HEK293T (cell line): ENCODE data around the gene ARID4B.

Source experiments
- BHLHE40 ChIP-seq: fragments of 450-650 bp; IDR thresholded peaks from 2 replicates; pipeline ENCODE4 v1.6.1; 2016; ENCODE audit warnings: mild to moderate bottlenecking, moderate library complexity, borderline replicate concordance
- CTBP1 ChIP-seq: fragments of 450-650 bp; IDR thresholded peaks from 2 replicates; pipeline ENCODE4 v1.6.1; 2016; ENCODE audit warnings: borderline replicate concordance
- FOXM1 ChIP-seq: fragments of 450-650 bp; IDR thresholded peaks from 2 replicates; pipeline ENCODE4 v1.6.1; 2017; ENCODE audit warnings: mild to moderate bottlenecking, borderline replicate concordance
- HDGF ChIP-seq: fragments of 450-650 bp; IDR thresholded peaks from 2 replicates; pipeline ENCODE4 v1.6.1; 2017; ENCODE audit warnings: antibody characterized with exemption, borderline replicate concordance
- NFRKB ChIP-seq: fragments of 450-650 bp; IDR thresholded peaks from 2 replicates; pipeline ENCODE4 v1.6.1; 2016; ENCODE audit warnings: mild to moderate bottlenecking, moderate library complexity
- SUZ12 ChIP-seq: fragments of 450-650 bp; IDR thresholded peaks from 2 replicates; pipeline ENCODE4 v1.6.1; 2016; ENCODE audit warnings: mild to moderate bottlenecking

DNA sequence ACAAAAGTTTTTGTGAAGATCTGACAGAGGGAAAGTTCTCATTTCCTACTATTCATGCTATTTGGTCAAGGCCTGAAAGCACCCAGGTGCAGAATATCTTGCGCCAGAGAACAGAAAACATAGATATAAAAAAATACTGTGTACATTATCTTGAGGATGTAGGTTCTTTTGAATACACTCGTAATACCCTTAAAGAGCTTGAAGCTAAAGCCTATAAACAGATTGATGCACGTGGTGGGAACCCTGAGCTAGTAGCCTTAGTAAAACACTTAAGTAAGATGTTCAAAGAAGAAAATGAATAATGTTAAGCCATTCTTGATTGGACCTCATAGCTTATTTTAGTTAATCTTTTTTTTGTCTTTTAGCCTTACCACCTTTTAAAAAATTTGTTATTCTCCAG, 14.5 kb upstream of the ARID4B start:
- no peak for TF ChIP-seq HDGF
- TF ChIP-seq BHLHE40 = no peak
- no peak for TF ChIP-seq CTBP1
- TF ChIP-seq NFRKB = no peak
- no peak for TF ChIP-seq FOXM1
- TF ChIP-seq SUZ12 = no peak
